Measurements from ENCODE around the gene LRCH1.

DNA sequence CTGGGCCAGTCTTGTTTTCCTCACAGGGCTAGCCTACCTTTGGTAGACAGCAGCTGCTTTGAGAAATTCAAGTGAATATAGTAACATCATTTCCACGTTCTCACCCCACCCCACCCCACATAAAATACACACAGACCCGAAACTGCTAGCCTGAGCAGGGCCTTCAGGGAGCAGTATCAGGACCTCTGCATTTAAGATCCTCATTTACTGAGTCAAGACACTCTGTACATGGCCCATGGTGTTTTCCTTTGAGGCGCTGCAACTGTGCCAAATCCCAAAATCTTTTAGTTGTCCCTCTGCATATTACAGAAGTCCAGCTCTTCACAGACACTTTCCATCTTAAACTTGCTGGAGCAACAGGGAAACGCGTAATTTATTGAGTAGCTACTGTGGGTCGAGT, 200.9 kb downstream of the LRCH1 start:
- TF ChIP-seq SP1 (IDR thresholded peaks at IDR 0.05) (no peak), LEF1 (IDR thresholded peaks at IDR 0.05; ENCODE audit: borderline replicate concordance) (no peak), FOXM1 (IDR thresholded peaks at IDR 0.05; ENCODE audit: borderline replicate concordance) (no peak), FOXA1 (IDR thresholded peaks at IDR 0.05) (no peak), BHLHE40 (IDR thresholded peaks at IDR 0.05; ENCODE audit: borderline replicate concordance) (no peak), ZNF384 (IDR thresholded peaks at IDR 0.05) (no peak)

All from HEK293T (cell line).